Activated CD8-positive, alpha-beta T cell treated with anti-CD3 and anti-CD28 coated beads for 36 hours (primary cell): ENCODE results near the gene DGCR2. TPM values are rescaled to one million over a fixed set of nuclear protein-coding genes. Genes with fewer than 3 reads are reported as not detected.

Experiments used
- ATAC-seq: fragments of 200-7000 bp; cut with Tn5 transposase; one replicate; pipeline ENCODE4 v1.10.0; 2021; ENCODE audit warnings: mild to moderate bottlenecking, moderate library complexity
- CTCF ChIA-PET: fragments of 350-600 bp; sonication (Branson Sonifier 250); formaldehyde crosslinking; loops from one replicate; lab custom pipeline; 2021; ENCODE audit warnings: antibody characterized with exemption; lab: Charles Lee
- POLR2A ChIA-PET: fragments of 350-600 bp; sonication (Branson Sonifier 250); formaldehyde crosslinking; loops from one replicate; lab custom pipeline; 2021; ENCODE audit warnings: antibody characterized with exemption; lab: Charles Lee
- DNase-seq: peaks from one replicate; pipeline ENCODE4 v3.0.0-alpha.2; 2020
- H3K27ac Mint-ChIP-seq: one replicate; pipeline ENCODE4 v1.8.0; 2021; ENCODE audit warnings: mild to moderate bottlenecking, mixed read lengths
- H3K27me3 Mint-ChIP-seq: one replicate; pipeline ENCODE4 v1.8.0; 2021; ENCODE audit warnings: mixed read lengths
- H3K36me3 Mint-ChIP-seq: one replicate; pipeline ENCODE4 v1.8.0; 2021; ENCODE audit warnings: low read depth, mixed read lengths
- H3K4me1 Mint-ChIP-seq: one replicate; pipeline ENCODE4 v1.8.0; 2021; ENCODE audit warnings: low read depth, mixed read lengths
- H3K4me3 Mint-ChIP-seq: one replicate; pipeline ENCODE4 v1.8.0; 2021; ENCODE audit warnings: mild to moderate bottlenecking, moderate library complexity, mixed read lengths
- H3K9me3 Mint-ChIP-seq: one replicate; pipeline ENCODE4 v1.8.0; 2021; ENCODE audit warnings: mixed read lengths
- CTCF ChIP-seq: fragments of 200-600 bp; IDR thresholded peaks from one replicate; pipeline ENCODE4 v1.8.0; 2022; ENCODE audit warnings: antibody characterized with exemption, mild to moderate bottlenecking
- intact Hi-C: fragments of 100-400 bp; cut with micrococcal nuclease; formaldehyde crosslinking; loops from one replicate; pipeline ENCODE4 v1.10.0; 2022
- total RNA-seq, 2 experiments: library from RNA; stranded (reverse); gene quantifications; one replicate each; pipeline ENCODE4 v1.2.3, GENCODE V29; 2021

The DGCR2 gene
- total RNA-seq, 2 experiments from 2014 or later: 18.0 to 20.0 TPM

GRCh38 chr22:19127329-19128008 lies 5.3 kb upstream of the DGCR2 start:
- no peaks in the 10 kb centered on the region for H3K4me1 Mint-ChIP-seq
- POLR2A ChIA-PET: interaction anchor here (1.0 kb wide), 1 partner anchor 12 kb away, joined by 3 read pairs; no protein-coding TSS in a partner anchor
- TF ChIP-seq CTCF: no peak

GRCh38 chr22:19126309-19127273 lies 4.4 kb upstream of the DGCR2 start:
- no peak for DNase-seq
- ChIA-PET CTCF (no interaction called here), POLR2A (interaction anchor here (1.0 kb wide), 1 partner anchor 11 kb away, joined by 3 read pairs; no protein-coding TSS in a partner anchor)
- no peak for TF ChIP-seq CTCF
- Mint-ChIP-seq H3K27me3 (no peaks in the 10 kb centered on the region), H3K4me3 (no peak overlapping the region), H3K4me1 (no peaks in the 10 kb centered on the region), H3K36me3 (peaks cover 5% of the 10 kb centered on the region), H3K9me3 (no peaks in the 10 kb centered on the region), H3K27ac (no peak overlapping the region)
- intact Hi-C loops: no loop called here
- no peak for ATAC-seq

More at GRCh38 chr22:19127329-19128008, 5.3 kb upstream of the DGCR2 start:
- Mint-ChIP-seq H3K4me3 (no peak overlapping the region), H3K27ac (no peak overlapping the region), H3K27me3 (no peaks in the 10 kb centered on the region), H3K36me3 (peaks cover 9% of the 10 kb centered on the region), H3K9me3 (no peaks in the 10 kb centered on the region)
- ATAC-seq (no peak), DNase-seq (no peak)
- CTCF ChIA-PET: no interaction called here
- intact Hi-C loops: no loop called here

GRCh38 chr22:19125474-19126308 lies 3.5 kb upstream of the DGCR2 start:
- peaks cover 6% of the 10 kb centered on the region for H3K4me1 Mint-ChIP-seq
- no peak for TF ChIP-seq CTCF
- no peak for DNase-seq
- ChIA-PET CTCF (interaction anchor here (1.7 kb wide), 1 partner anchor 18 kb away, joined by 8 read pairs; the partner anchor contains the start of gene ESS2), POLR2A (interaction anchor here (0.9 kb wide), 1 partner anchor 19 kb away, joined by 5 read pairs; the partner anchor contains the start of gene ESS2)
- H3K27me3 Mint-ChIP-seq: no peaks in the 10 kb centered on the region
- no peak overlapping the region for H3K4me3 Mint-ChIP-seq
- ATAC-seq: no peak
- intact Hi-C loops: no loop called here
- H3K27ac Mint-ChIP-seq: no peak overlapping the region
- H3K9me3 Mint-ChIP-seq: no peaks in the 10 kb centered on the region
- H3K36me3 Mint-ChIP-seq: peaks cover 3% of the 10 kb centered on the region

- Mint-ChIP-seq H3K4me1 (peaks cover 13% of the 10 kb centered on the region), H3K9me3 (no peaks in the 10 kb centered on the region), H3K27me3 (no peaks in the 10 kb centered on the region), H3K4me3 (no peak overlapping the region), H3K36me3 (peaks cover 3% of the 10 kb centered on the region), H3K27ac (no peak overlapping the region)
- TF ChIP-seq CTCF: no peak
- DNase-seq (no peak), ATAC-seq (no peak)
- ChIA-PET POLR2A (interaction anchor here (0.9 kb wide), 1 partner anchor 19 kb away, joined by 5 read pairs; the partner anchor contains the start of gene ESS2), CTCF (interaction anchor here (1.7 kb wide), 1 partner anchor 19 kb away, joined by 8 read pairs; the partner anchor contains the start of gene ESS2)
- intact Hi-C loops: no loop called here
Observed at GRCh38 chr22:19125011-19125410, 2.8 kb upstream of the DGCR2 start.
